SK-N-SH (cell line): Measurements from ENCODE around the gene SUSD3.

Experiments used
- CTCF ChIP-seq: fragments of 200-600 bp; sonication (generic); IDR thresholded peaks from 2 replicates; pipeline ENCODE4 v1.6.1; 2017; ENCODE audit warnings: antibody characterized with exemption, mild to moderate bottlenecking, moderate library complexity
- POLR2AphosphoS5 ChIP-seq: IDR thresholded peaks from 2 replicates; pipeline ENCODE4 v1.6.1; 2012; ENCODE audit warnings: low read depth, low read length
- TAF1 ChIP-seq: IDR thresholded peaks from 2 replicates; pipeline ENCODE4 v1.6.1; 2012; ENCODE audit warnings: low read depth, mild to moderate bottlenecking, low read length, moderate library complexity, borderline replicate concordance

- TF ChIP-seq CTCF = no peak
- no peak for TF ChIP-seq POLR2AphosphoS5
- TF ChIP-seq TAF1 = no peak
These were observed 18.3 kb downstream of the SUSD3 start for GRCh38 chr9:93076792-93077128.
